Measurements from ENCODE around the gene SCAP.
A peak's percentile ranks its signal among the peaks of the same experiment; 100 is the strongest.
"Not testable (repeated sequence)": the region's sequence is repeated elsewhere in the genome, so short reads cannot be mapped to it uniquely, and the experiment has no call there.

Gene SCAP

DNA sequence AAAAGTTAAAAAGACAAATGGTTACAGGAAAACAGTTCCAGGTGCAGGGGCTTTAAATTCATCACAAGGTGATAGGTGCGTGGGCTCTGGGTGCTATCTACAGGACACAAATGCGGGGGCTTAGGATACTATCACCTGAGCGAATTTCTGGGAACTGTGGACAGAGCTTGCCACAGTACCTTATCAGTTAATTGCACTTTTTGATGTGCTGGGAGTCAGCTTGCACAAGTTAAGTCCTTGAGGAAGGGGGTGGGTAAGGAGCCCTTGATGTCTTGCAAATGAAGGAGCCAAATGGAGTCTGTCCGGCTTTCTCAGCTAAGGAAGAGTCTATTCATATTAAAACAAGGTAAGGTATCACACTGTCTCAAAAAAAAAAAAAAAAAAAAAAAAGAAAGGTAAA, 6.0 kb upstream of the SCAP start:
- H3K27me3 ChIP-seq (ENCODE audit: control insufficient read depth, insufficient read depth, low read length, poor library complexity, severe bottlenecking); H3K36me3 ChIP-seq (ENCODE audit: control insufficient read depth, insufficient read depth, low read length); H3K9me3 ChIP-seq (ENCODE audit: control insufficient read depth, low read length); H3K27ac ChIP-seq (ENCODE audit: insufficient read depth, low read depth, low read length, poor library complexity, severe bottlenecking); H3K4me1 ChIP-seq (ENCODE audit: control insufficient read depth, insufficient read depth, low read length); H3K4me3 ChIP-seq (ENCODE audit: insufficient read depth, low read depth, low read length): not testable (repeated sequence)
- WGBS, 2 experiments: 22% methylated on average over 3 to 4 of the region's 4 CpGs

GRCh38 chr3:47480267-47480666, 4.5 kb upstream of the SCAP start:
- not testable (repeated sequence) for H3K4me1 ChIP-seq (ENCODE audit: control insufficient read depth, insufficient read depth, low read length); H3K36me3 ChIP-seq (ENCODE audit: control insufficient read depth, insufficient read depth, low read length); H3K9me3 ChIP-seq (ENCODE audit: control insufficient read depth, low read length); H3K4me3 ChIP-seq (ENCODE audit: insufficient read depth, low read depth, low read length); H3K27me3 ChIP-seq (ENCODE audit: control insufficient read depth, insufficient read depth, low read length, poor library complexity, severe bottlenecking); H3K27ac ChIP-seq (ENCODE audit: insufficient read depth, low read depth, low read length, poor library complexity, severe bottlenecking)
- WGBS, 2 experiments: 93 to 96% methylated on average over 6 of the region's 6 CpGs

DNA sequence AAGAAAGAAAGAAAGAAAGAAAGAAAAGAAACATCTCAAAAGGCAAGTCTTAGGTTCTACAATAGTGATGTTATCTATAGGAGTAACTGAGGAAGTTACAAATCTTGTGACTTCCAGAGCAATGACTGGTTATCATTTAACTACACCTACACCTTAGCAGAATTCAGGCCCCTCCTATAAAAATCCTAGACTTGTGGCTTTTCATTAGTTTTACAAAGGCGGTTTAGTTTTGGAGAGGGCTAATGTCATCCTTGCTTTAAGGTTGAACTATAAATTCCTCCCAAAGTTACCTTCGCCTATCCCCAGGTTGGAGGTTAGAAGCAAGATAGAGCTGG, 4.1 kb upstream of the SCAP start:
- no peak overlapping the region for H3K27ac ChIP-seq (ENCODE audit: insufficient read depth, low read depth, low read length, poor library complexity, severe bottlenecking)
- WGBS, 2 experiments: 85 to 100% methylated on average over 2 of the region's 2 CpGs
- no peaks in the 10 kb centered on the region for H3K36me3 ChIP-seq (ENCODE audit: control insufficient read depth, insufficient read depth, low read length)
- H3K27me3 ChIP-seq (ENCODE audit: control insufficient read depth, insufficient read depth, low read length, poor library complexity, severe bottlenecking): no peaks in the 10 kb centered on the region
- H3K4me1 ChIP-seq (ENCODE audit: control insufficient read depth, insufficient read depth, low read length): peaks cover 6% of the 10 kb centered on the region
- no peaks in the 10 kb centered on the region for H3K9me3 ChIP-seq (ENCODE audit: control insufficient read depth, low read length)
- no peak overlapping the region for H3K4me3 ChIP-seq (ENCODE audit: insufficient read depth, low read depth, low read length)

GRCh38 chr3:47478022-47478421, 2.3 kb upstream of the SCAP start:
- no peaks in the 10 kb centered on the region for H3K27me3 ChIP-seq (ENCODE audit: control insufficient read depth, insufficient read depth, low read length, poor library complexity, severe bottlenecking)
- H3K4me3 ChIP-seq (ENCODE audit: insufficient read depth, low read depth, low read length): no peak overlapping the region
- H3K36me3 ChIP-seq (ENCODE audit: control insufficient read depth, insufficient read depth, low read length): no peaks in the 10 kb centered on the region
- H3K4me1 ChIP-seq (ENCODE audit: control insufficient read depth, insufficient read depth, low read length): peaks cover 6% of the 10 kb centered on the region
- no peak overlapping the region for H3K27ac ChIP-seq (ENCODE audit: insufficient read depth, low read depth, low read length, poor library complexity, severe bottlenecking)
- H3K9me3 ChIP-seq (ENCODE audit: control insufficient read depth, low read length): no peaks in the 10 kb centered on the region

DNA sequence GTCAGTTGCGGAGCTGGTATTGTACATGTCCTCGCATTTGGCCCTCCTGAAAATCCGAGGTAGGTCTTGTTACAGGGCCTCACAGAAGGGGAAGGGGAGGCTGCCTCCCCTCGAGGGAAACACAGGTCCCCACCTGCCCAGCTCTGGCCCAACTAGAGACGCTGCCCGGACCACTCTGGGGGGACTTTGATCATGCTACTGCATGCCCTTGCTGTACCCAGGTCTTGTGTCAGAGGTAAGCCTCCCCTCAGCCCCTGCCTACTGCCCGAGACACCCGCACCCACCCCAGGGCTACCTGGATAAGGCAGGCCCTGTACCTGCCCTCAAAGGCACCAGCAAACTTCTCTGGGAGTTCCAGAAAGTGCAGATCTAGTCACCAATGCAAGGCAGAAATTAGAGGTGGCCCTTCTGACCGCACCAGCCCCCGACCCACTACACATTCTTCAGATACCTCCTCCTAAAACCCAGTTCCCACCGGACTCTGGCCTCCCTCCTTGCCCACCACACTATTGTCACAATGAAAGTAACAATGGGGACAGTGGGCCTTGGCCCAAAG, 981 bp upstream of the SCAP start:
- WGBS, 2 experiments: 93% methylated on average over 11 of the region's 11 CpGs
- Histone ChIP-seq H3K36me3 (ENCODE audit: control insufficient read depth, insufficient read depth, low read length) (no peaks in the 10 kb centered on the region), H3K4me1 (ENCODE audit: control insufficient read depth, insufficient read depth, low read length) (peaks cover under 1% of the 10 kb centered on the region), H3K4me3 (ENCODE audit: insufficient read depth, low read depth, low read length) (peak overlapping the region; percentile 62), H3K9me3 (ENCODE audit: control insufficient read depth, low read length) (no peaks in the 10 kb centered on the region), H3K27ac (ENCODE audit: insufficient read depth, low read depth, low read length, poor library complexity, severe bottlenecking) (no peak overlapping the region), H3K27me3 (ENCODE audit: control insufficient read depth, insufficient read depth, low read length, poor library complexity, severe bottlenecking) (no peaks in the 10 kb centered on the region)

- peak overlapping the region; percentile 62 for H3K4me3 ChIP-seq (ENCODE audit: insufficient read depth, low read depth, low read length)
- H3K27ac ChIP-seq (ENCODE audit: insufficient read depth, low read depth, low read length, poor library complexity, severe bottlenecking): no peak overlapping the region
- no peaks in the 10 kb centered on the region for H3K36me3 ChIP-seq (ENCODE audit: control insufficient read depth, insufficient read depth, low read length)
- H3K4me1 ChIP-seq (ENCODE audit: control insufficient read depth, insufficient read depth, low read length): no peaks in the 10 kb centered on the region
- no peaks in the 10 kb centered on the region for H3K9me3 ChIP-seq (ENCODE audit: control insufficient read depth, low read length)
- no peaks in the 10 kb centered on the region for H3K27me3 ChIP-seq (ENCODE audit: control insufficient read depth, insufficient read depth, low read length, poor library complexity, severe bottlenecking)
- 78 to 89% methylated on average over 4 to 5 of the region's 5 CpGs for WGBS, 2 experiments
Observed at GRCh38 chr3:47476330-47476626, 537 bp upstream of the SCAP start.

- peak overlapping the region; percentile 62 for H3K4me3 ChIP-seq (ENCODE audit: insufficient read depth, low read depth, low read length)
Observed at GRCh38 chr3:47475029-47475569, 642 bp downstream of the SCAP start.

GRCh38 chr3:47473391-47473790, 2.4 kb downstream of the SCAP start:
- WGBS, 2 experiments: 87 to 88% methylated on average over 3 of the region's 3 CpGs
- Histone ChIP-seq H3K4me3 (ENCODE audit: insufficient read depth, low read depth, low read length) (no peak overlapping the region), H3K36me3 (ENCODE audit: control insufficient read depth, insufficient read depth, low read length) (no peaks in the 10 kb centered on the region), H3K9me3 (ENCODE audit: control insufficient read depth, low read length) (no peaks in the 10 kb centered on the region), H3K27me3 (ENCODE audit: control insufficient read depth, insufficient read depth, low read length, poor library complexity, severe bottlenecking) (no peaks in the 10 kb centered on the region), H3K4me1 (ENCODE audit: control insufficient read depth, insufficient read depth, low read length) (no peaks in the 10 kb centered on the region), H3K27ac (ENCODE audit: insufficient read depth, low read depth, low read length, poor library complexity, severe bottlenecking) (no peak overlapping the region)

More at GRCh38 chr3:47475029-47475569, 642 bp downstream of the SCAP start:
- H3K27ac ChIP-seq (ENCODE audit: insufficient read depth, low read depth, low read length, poor library complexity, severe bottlenecking): peak overlapping the region; percentile 77
- WGBS, 2 experiments: 2% methylated on average over 24 of the region's 24 CpGs
- H3K4me1 ChIP-seq (ENCODE audit: control insufficient read depth, insufficient read depth, low read length): no peaks in the 10 kb centered on the region
- H3K9me3 ChIP-seq (ENCODE audit: control insufficient read depth, low read length): no peaks in the 10 kb centered on the region
- H3K36me3 ChIP-seq (ENCODE audit: control insufficient read depth, insufficient read depth, low read length): no peaks in the 10 kb centered on the region
- no peaks in the 10 kb centered on the region for H3K27me3 ChIP-seq (ENCODE audit: control insufficient read depth, insufficient read depth, low read length, poor library complexity, severe bottlenecking)

- Histone ChIP-seq H3K27ac (ENCODE audit: insufficient read depth, low read depth, low read length, poor library complexity, severe bottlenecking) (no peak overlapping the region), H3K9me3 (ENCODE audit: control insufficient read depth, low read length) (no peaks in the 10 kb centered on the region), H3K4me3 (ENCODE audit: insufficient read depth, low read depth, low read length) (no peak overlapping the region), H3K27me3 (ENCODE audit: control insufficient read depth, insufficient read depth, low read length, poor library complexity, severe bottlenecking) (no peaks in the 10 kb centered on the region), H3K36me3 (ENCODE audit: control insufficient read depth, insufficient read depth, low read length) (no peaks in the 10 kb centered on the region), H3K4me1 (ENCODE audit: control insufficient read depth, insufficient read depth, low read length) (no peaks in the 10 kb centered on the region)
- 86 to 100% methylated on average over 3 of the region's 3 CpGs for WGBS, 2 experiments
Observed at GRCh38 chr3:47469616-47470015, 6.1 kb downstream of the SCAP start.

DNA sequence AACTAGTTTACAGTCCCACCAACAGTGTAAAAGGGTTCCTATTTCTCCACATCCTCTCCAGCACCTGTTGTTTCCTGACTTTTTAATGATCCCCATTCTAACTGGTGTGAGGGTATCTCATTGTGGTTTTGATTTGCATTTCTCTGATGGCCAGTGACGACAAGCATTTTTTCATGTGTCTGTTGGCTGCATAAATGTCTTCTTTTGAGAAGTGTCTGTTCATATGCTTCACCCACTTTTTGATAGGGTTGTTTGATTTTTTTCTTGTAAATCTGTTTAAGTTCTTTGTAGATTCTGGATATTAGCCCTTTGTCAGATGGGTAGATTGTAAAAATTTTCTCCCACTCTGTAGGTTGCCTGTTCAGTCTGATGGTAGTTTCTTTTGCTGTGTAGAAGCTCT, 7.4 kb downstream of the SCAP start:
- not testable (repeated sequence) for H3K4me1 ChIP-seq (ENCODE audit: control insufficient read depth, insufficient read depth, low read length); H3K36me3 ChIP-seq (ENCODE audit: control insufficient read depth, insufficient read depth, low read length); H3K9me3 ChIP-seq (ENCODE audit: control insufficient read depth, low read length); H3K27ac ChIP-seq (ENCODE audit: insufficient read depth, low read depth, low read length, poor library complexity, severe bottlenecking); H3K4me3 ChIP-seq (ENCODE audit: insufficient read depth, low read depth, low read length); H3K27me3 ChIP-seq (ENCODE audit: control insufficient read depth, insufficient read depth, low read length, poor library complexity, severe bottlenecking)
- WGBS, 2 experiments: 94 to 100% methylated on average over 1 of the region's 1 CpG

DNA sequence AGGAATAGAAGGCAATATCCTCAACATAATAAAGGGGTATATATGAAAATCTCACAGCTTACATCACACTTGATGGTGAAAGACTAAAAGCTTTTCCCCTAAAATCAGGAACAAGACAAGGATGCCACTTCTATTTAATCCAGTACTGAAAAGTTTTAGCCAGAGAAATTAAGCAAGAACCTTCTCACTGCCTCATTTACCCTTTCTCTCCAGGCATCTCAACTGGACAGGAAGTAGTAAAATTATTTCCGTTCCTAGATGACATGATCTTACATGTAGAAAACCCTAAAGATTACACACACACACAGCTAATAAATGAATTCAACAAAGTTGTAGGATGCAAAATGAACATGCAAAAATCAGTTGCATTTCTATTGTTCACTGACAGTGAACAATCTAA, 11.2 kb downstream of the SCAP start:
- 91 to 100% methylated on average over 1 of the region's 1 CpG for WGBS, 2 experiments
- Histone ChIP-seq H3K36me3 (ENCODE audit: control insufficient read depth, insufficient read depth, low read length) (no peaks in the 10 kb centered on the region), H3K4me3 (ENCODE audit: insufficient read depth, low read depth, low read length) (no peak overlapping the region), H3K27me3 (ENCODE audit: control insufficient read depth, insufficient read depth, low read length, poor library complexity, severe bottlenecking) (no peaks in the 10 kb centered on the region), H3K9me3 (ENCODE audit: control insufficient read depth, low read length) (no peaks in the 10 kb centered on the region), H3K4me1 (ENCODE audit: control insufficient read depth, insufficient read depth, low read length) (no peaks in the 10 kb centered on the region), H3K27ac (ENCODE audit: insufficient read depth, low read depth, low read length, poor library complexity, severe bottlenecking) (no peak overlapping the region)

Data from ectodermal cell (in vitro differentiated cells).